Measurements from ENCODE around the gene SIRPA.

SIRPA gene

GRCh38 chr20:1950836-1951235, 55.6 kb downstream of the SIRPA start:
- Mint-ChIP-seq H3K9me3 (no peaks in the 10 kb centered on the region), H3K27ac (no peak overlapping the region), H3K27me3 (peaks cover 23% of the 10 kb centered on the region), H3K4me1 (peaks cover 4% of the 10 kb centered on the region), H3K4me3 (no peak overlapping the region), H3K36me3 (no peaks in the 10 kb centered on the region)

- Mint-ChIP-seq H3K36me3 (no peaks in the 10 kb centered on the region), H3K27me3 (peaks cover 22% of the 10 kb centered on the region), H3K4me1 (peaks cover 4% of the 10 kb centered on the region), H3K4me3 (no peak overlapping the region), H3K9me3 (no peaks in the 10 kb centered on the region), H3K27ac (no peak overlapping the region)
Observed at GRCh38 chr20:1951436-1952115, 56.4 kb downstream of the SIRPA start.

GRCh38 chr20:1952737-1953530, 57.7 kb downstream of the SIRPA start:
- Mint-ChIP-seq H3K4me1 (no peaks in the 10 kb centered on the region), H3K36me3 (no peaks in the 10 kb centered on the region), H3K9me3 (no peaks in the 10 kb centered on the region), H3K27me3 (peaks cover 18% of the 10 kb centered on the region), H3K4me3 (no peak overlapping the region), H3K27ac (no peak overlapping the region)

GRCh38 chr20:1953621-1954020, 58.4 kb downstream of the SIRPA start:
- H3K4me1 Mint-ChIP-seq = no peaks in the 10 kb centered on the region
- H3K36me3 Mint-ChIP-seq = no peaks in the 10 kb centered on the region
- H3K27me3 Mint-ChIP-seq = peaks cover 16% of the 10 kb centered on the region
- no peaks in the 10 kb centered on the region for H3K9me3 Mint-ChIP-seq
- H3K27ac Mint-ChIP-seq = no peak overlapping the region
- H3K4me3 Mint-ChIP-seq = no peak overlapping the region

GRCh38 chr20:1955217-1955616, 60.0 kb downstream of the SIRPA start:
- H3K4me1 Mint-ChIP-seq = no peaks in the 10 kb centered on the region
- H3K4me3 Mint-ChIP-seq = no peak overlapping the region
- peaks cover 15% of the 10 kb centered on the region for H3K27me3 Mint-ChIP-seq
- H3K27ac Mint-ChIP-seq = no peak overlapping the region
- H3K36me3 Mint-ChIP-seq = no peaks in the 10 kb centered on the region
- no peaks in the 10 kb centered on the region for H3K9me3 Mint-ChIP-seq

GRCh38 chr20:1958426-1958825, 63.2 kb downstream of the SIRPA start:
- Mint-ChIP-seq H3K36me3 (no peaks in the 10 kb centered on the region), H3K27me3 (peaks cover 24% of the 10 kb centered on the region)

GRCh38 chr20:1959156-1959555, 63.9 kb downstream of the SIRPA start:
- no peaks in the 10 kb centered on the region for H3K9me3 Mint-ChIP-seq
- H3K27ac Mint-ChIP-seq = no peak overlapping the region
- no peaks in the 10 kb centered on the region for H3K36me3 Mint-ChIP-seq
- peaks cover 23% of the 10 kb centered on the region for H3K27me3 Mint-ChIP-seq
- no peak overlapping the region for H3K4me3 Mint-ChIP-seq
- H3K4me1 Mint-ChIP-seq = no peaks in the 10 kb centered on the region

More at GRCh38 chr20:1958426-1958825, 63.2 kb downstream of the SIRPA start:
- Mint-ChIP-seq H3K4me1 (no peaks in the 10 kb centered on the region), H3K4me3 (no peak overlapping the region), H3K9me3 (no peaks in the 10 kb centered on the region), H3K27ac (no peak overlapping the region)

- no peak overlapping the region for H3K27ac Mint-ChIP-seq
- peaks cover 24% of the 10 kb centered on the region for H3K27me3 Mint-ChIP-seq
Observed at GRCh38 chr20:1961374-1961773, 66.2 kb downstream of the SIRPA start.

GRCh38 chr20:1964061-1964460, 68.9 kb downstream of the SIRPA start:
- peaks cover 20% of the 10 kb centered on the region for H3K27me3 Mint-ChIP-seq
- H3K4me3 Mint-ChIP-seq = no peak overlapping the region
- no peak overlapping the region for H3K27ac Mint-ChIP-seq
- H3K36me3 Mint-ChIP-seq = no peaks in the 10 kb centered on the region
- no peaks in the 10 kb centered on the region for H3K9me3 Mint-ChIP-seq
- H3K4me1 Mint-ChIP-seq = peaks cover 11% of the 10 kb centered on the region

More at GRCh38 chr20:1961374-1961773, 66.2 kb downstream of the SIRPA start:
- H3K9me3 Mint-ChIP-seq = no peaks in the 10 kb centered on the region
- H3K4me1 Mint-ChIP-seq = peaks cover 11% of the 10 kb centered on the region
- H3K4me3 Mint-ChIP-seq = no peak overlapping the region
- no peaks in the 10 kb centered on the region for H3K36me3 Mint-ChIP-seq

GRCh38 chr20:1964659-1965405, 69.6 kb downstream of the SIRPA start:
- Mint-ChIP-seq H3K27me3 (peaks cover 19% of the 10 kb centered on the region), H3K4me1 (peaks cover 11% of the 10 kb centered on the region), H3K27ac (peak overlapping the region; percentile 85)

GRCh38 chr20:1965520-1966351, 70.5 kb downstream of the SIRPA start:
- peak overlapping the region; percentile 79 for H3K4me3 Mint-ChIP-seq
- H3K27me3 Mint-ChIP-seq = peaks cover 17% of the 10 kb centered on the region
- H3K4me1 Mint-ChIP-seq = peaks cover 11% of the 10 kb centered on the region
- peak overlapping the region; percentile 85 for H3K27ac Mint-ChIP-seq
- H3K9me3 Mint-ChIP-seq = no peaks in the 10 kb centered on the region
- no peaks in the 10 kb centered on the region for H3K36me3 Mint-ChIP-seq

More at GRCh38 chr20:1964659-1965405, 69.6 kb downstream of the SIRPA start:
- H3K9me3 Mint-ChIP-seq = no peaks in the 10 kb centered on the region
- H3K36me3 Mint-ChIP-seq = no peaks in the 10 kb centered on the region
- H3K4me3 Mint-ChIP-seq = peak overlapping the region; percentile 79

- Mint-ChIP-seq H3K4me3 (no peak overlapping the region), H3K27ac (no peak overlapping the region), H3K36me3 (no peaks in the 10 kb centered on the region), H3K9me3 (no peaks in the 10 kb centered on the region), H3K27me3 (peaks cover 9% of the 10 kb centered on the region), H3K4me1 (peaks cover 11% of the 10 kb centered on the region)
Observed at GRCh38 chr20:1968964-1969363, 73.8 kb downstream of the SIRPA start.

- Mint-ChIP-seq H3K4me1 (no peaks in the 10 kb centered on the region), H3K9me3 (no peaks in the 10 kb centered on the region), H3K27me3 (peaks cover 3% of the 10 kb centered on the region), H3K36me3 (no peaks in the 10 kb centered on the region), H3K4me3 (no peak overlapping the region), H3K27ac (no peak overlapping the region)
Observed at GRCh38 chr20:1971893-1972586, 76.8 kb downstream of the SIRPA start.

- Mint-ChIP-seq H3K36me3 (no peaks in the 10 kb centered on the region), H3K27me3 (peaks cover 9% of the 10 kb centered on the region), H3K9me3 (no peaks in the 10 kb centered on the region), H3K27ac (no peak overlapping the region), H3K4me3 (no peak overlapping the region), H3K4me1 (no peaks in the 10 kb centered on the region)
Observed at GRCh38 chr20:1973601-1974440, 78.6 kb downstream of the SIRPA start.
